D721Med (cell line): ENCODE results near the gene SPEF2.

Source experiments
- DNase-seq: peaks from one replicate; pipeline ENCODE4 v3.0.0; 2011; ENCODE audit warnings: low spot score; ENCODE audit not compliant: insufficient read length
- FAIRE-seq: peaks from 2 replicates; lab custom pipeline; 2011; peaks lifted over from hg19 to GRCh38; lab: Jason Lieb, UNC
- CTCF ChIP-seq: IDR thresholded peaks from 2 replicates; pipeline ENCODE4 v1.5.1; 2012; ENCODE audit warnings: mild to moderate bottlenecking, control low read depth; ENCODE audit not compliant: insufficient read depth; ENCODE audit errors: missing control alignments

The SPEF2 gene

GRCh38 chr5:35799753-35800152 lies 182.1 kb downstream of the SPEF2 start:
- no peak for TF ChIP-seq CTCF
- FAIRE-seq (no peak), DNase-seq (no peak)

- no peak for TF ChIP-seq CTCF
- DNase-seq: no peak
- no peak for FAIRE-seq
Observed at GRCh38 chr5:35803191-35803651, 185.6 kb downstream of the SPEF2 start.

- no peak for TF ChIP-seq CTCF
- no peak for FAIRE-seq
- DNase-seq: no peak
Observed at GRCh38 chr5:35804201-35804653, 186.6 kb downstream of the SPEF2 start.

GRCh38 chr5:35804841-35805240 lies 187.2 kb downstream of the SPEF2 start:
- DNase-seq (no peak), FAIRE-seq (no peak)
- no peak for TF ChIP-seq CTCF

- FAIRE-seq: no peak
- TF ChIP-seq CTCF: no peak
- DNase-seq: no peak
Observed at GRCh38 chr5:35810601-35811000, 192.9 kb downstream of the SPEF2 start.

GRCh38 chr5:35811108-35811741 lies 193.6 kb downstream of the SPEF2 start:
- no peak for FAIRE-seq
- DNase-seq: no peak
- TF ChIP-seq CTCF: no peak

GRCh38 chr5:35813521-35813920 lies 195.9 kb downstream of the SPEF2 start:
- no peak for TF ChIP-seq CTCF
- DNase-seq (no peak), FAIRE-seq (no peak)
